Measurements from ENCODE around the gene CXXC1. TPM values are rescaled to one million over a fixed set of nuclear protein-coding genes. Genes with fewer than 3 reads are reported as not detected.

Gene CXXC1
- total and polyA plus RNA-seq, 2 of the 13 experiments (the other 11 are each of a cell fraction or from before 2014, with no cell fraction given): 32.9 to 39.0 TPM

GRCh38 chr18:50299626-50300388 lies 12.3 kb upstream of the CXXC1 start (continued):
- TF ChIP-seq TFE3 (CRISPR knock-in tag; IDR thresholded peaks at IDR 0.05): no peak
- TF ChIP-seq MEF2D (CRISPR knock-in tag; IDR thresholded peaks at IDR 0.05): no peak
- TF ChIP-seq ZNF569 (CRISPR knock-in tag; IDR thresholded peaks at IDR 0.05; ENCODE audit: borderline replicate concordance): no peak
- TF ChIP-seq HDAC2 (CRISPR knock-in tag; IDR thresholded peaks at IDR 0.05): no peak
- no peak for TF ChIP-seq HNF1B (CRISPR knock-in tag; IDR thresholded peaks at IDR 0.05)
- TF ChIP-seq IKZF1 (IDR thresholded peaks at IDR 0.05): no peak
- no peak for TF ChIP-seq ZNF292 (CRISPR knock-in tag; IDR thresholded peaks at IDR 0.05; ENCODE audit: borderline replicate concordance, low read depth)
- no peak for TF ChIP-seq ZNF720 (CRISPR knock-in tag; IDR thresholded peaks at IDR 0.05)

DNA sequence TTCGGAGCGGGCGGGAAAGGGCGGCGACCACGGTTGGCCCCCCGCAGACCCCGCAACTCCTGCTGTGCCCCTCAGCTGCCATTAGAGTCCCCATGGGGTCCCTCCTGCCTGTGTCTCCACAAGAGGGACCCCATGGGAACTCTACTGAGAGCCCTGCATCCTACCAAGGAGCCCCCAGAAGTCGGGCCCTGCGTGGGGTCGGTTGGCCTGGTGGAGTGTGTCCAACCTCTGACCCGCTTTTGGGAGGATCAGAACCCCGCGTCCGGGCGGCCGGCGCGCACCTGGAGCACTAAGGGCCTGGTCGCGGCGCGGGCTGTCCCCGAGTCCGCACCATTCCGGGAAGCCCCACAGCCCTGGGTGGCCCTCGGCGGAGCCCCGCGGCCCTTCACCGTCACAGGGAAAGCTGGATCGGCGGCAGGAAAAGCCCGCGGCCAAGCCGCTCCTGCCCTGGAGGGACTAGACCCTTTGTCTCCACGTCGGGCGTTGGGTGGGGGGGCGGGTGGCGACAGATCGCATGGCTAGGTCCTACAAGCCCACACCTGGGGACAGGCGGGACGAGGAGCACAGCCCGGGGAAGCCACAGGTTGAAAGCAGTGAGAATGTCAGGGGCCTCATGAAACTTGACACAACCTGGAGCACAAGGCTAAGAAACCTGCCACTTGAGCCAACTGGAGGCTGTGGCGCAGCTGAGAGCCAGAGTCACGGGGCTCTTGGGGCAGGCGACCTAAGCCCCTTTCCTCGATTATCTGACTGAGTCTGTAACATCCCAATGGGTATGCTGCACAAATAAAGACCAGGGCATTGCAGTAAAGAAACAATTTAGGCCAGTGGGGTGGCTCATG lies 11.2 kb upstream of the CXXC1 start:
- no peak overlapping the region for H3K4me3 ChIP-seq (replicated peaks in 1 of 3; ENCODE audit: insufficient read depth in 1 of 3, low read depth in 2 of 3, low read length in 3 of 3)
- no peaks in the 10 kb centered on the region for H4K20me1 ChIP-seq (ENCODE audit: insufficient read depth, low read length)
- H3K27me3 ChIP-seq (ENCODE audit: control insufficient read depth in 1 of 2, insufficient read depth in 2 of 2, low read length in 2 of 2): peaks cover 2 to 11% of the 10 kb centered on the region in 2 experiments; a peak in 3 of 5 replicates
- POLR2A ChIA-PET: no interaction called here
- H3K27ac ChIP-seq (ENCODE audit: extremely low read length, insufficient read depth, low read length): no peak overlapping the region
- no peak for ATAC-seq
- H3K9me3 ChIP-seq (ENCODE audit: low read length): no peaks in the 10 kb centered on the region
- no peak for FAIRE-seq
- no peaks in the 10 kb centered on the region for H3K4me1 ChIP-seq (ENCODE audit: insufficient read depth, low read length)
- no TSS peak for BruUV-seq (replicated peaks)
- H3K79me2 ChIP-seq (ENCODE audit: insufficient read depth, low read length): no peaks in the 10 kb centered on the region
- no peak for DNase-seq (ENCODE audit: low spot score)
- H3K4me2 ChIP-seq (ENCODE audit: low read depth, low read length): no peak overlapping the region
- CTCF ChIA-PET (ENCODE audit: low intra/inter-chr PET ratio, low total read pairs): no interaction called here
- no peaks in the 10 kb centered on the region for H3K36me3 ChIP-seq (replicated peaks in 1 of 2; ENCODE audit: control insufficient read depth in 1 of 2, insufficient read depth in 2 of 2, low read length in 2 of 2)
- in situ Hi-C loops (cut with HindIII; ENCODE audit: extremely low pct_ligation_motif_present, low pct_unique_long_range_greater_than_20kb) (no loop called here), intact Hi-C loops (cut with micrococcal nuclease; ENCODE audit: unreplicated experiment) (no loop called here)
- WGBS (ENCODE audit: low lambda C conversion rate): 65% methylated on average over 12 of the region's 49 CpGs
- no peak overlapping the region for H3K9ac ChIP-seq (ENCODE audit: insufficient read depth, low read depth, low read length)
- H2AFZ ChIP-seq (ENCODE audit: low read length): no peak overlapping the region
- TF ChIP-seq, protein P1, sequence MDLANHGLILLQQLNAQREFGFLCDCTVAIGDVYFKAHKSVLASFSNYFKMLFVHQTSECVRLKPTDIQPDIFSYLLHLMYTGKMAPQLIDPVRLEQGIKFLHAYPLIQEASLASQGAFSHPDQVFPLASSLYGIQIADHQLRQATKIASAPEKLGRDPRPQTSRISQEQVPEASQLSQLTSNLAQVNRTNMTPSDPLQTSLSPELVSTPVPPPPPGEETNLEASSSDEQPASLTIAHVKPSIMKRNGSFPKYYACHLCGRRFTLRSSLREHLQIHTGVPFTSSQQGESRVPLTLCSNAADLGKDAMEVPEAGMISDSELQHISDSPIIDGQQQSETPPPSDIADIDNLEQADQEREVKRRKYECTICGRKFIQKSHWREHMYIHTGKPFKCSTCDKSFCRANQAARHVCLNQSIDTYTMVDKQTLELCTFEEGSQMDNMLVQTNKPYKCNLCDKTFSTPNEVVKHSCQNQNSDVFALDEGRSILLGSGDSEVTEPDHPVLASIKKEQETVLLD (CRISPR knock-in tag; IDR thresholded peaks at IDR 0.05; ENCODE audit: low read depth): no peak
- TF ChIP-seq ZNF558 (CRISPR knock-in tag; IDR thresholded peaks at IDR 0.05; ENCODE audit: borderline replicate concordance): no peak
- no peak for TF ChIP-seq ZNF816 (CRISPR knock-in tag; IDR thresholded peaks at IDR 0.05; ENCODE audit: borderline replicate concordance)
- TF ChIP-seq ZMYM4 (CRISPR knock-in tag; IDR thresholded peaks at IDR 0.05): no peak
- no peak for TF ChIP-seq ATF1 (CRISPR knock-in tag; IDR thresholded peaks at IDR 0.05)
- no peak for TF ChIP-seq ZNF564 (CRISPR knock-in tag; IDR thresholded peaks at IDR 0.05)
- no peak for TF ChIP-seq ELK4 (CRISPR knock-in tag; IDR thresholded peaks at IDR 0.05; ENCODE audit: borderline replicate concordance)
- no peak for TF ChIP-seq ZNF335 (CRISPR knock-in tag; IDR thresholded peaks at IDR 0.05)
- TF ChIP-seq ZNF788 (CRISPR knock-in tag; IDR thresholded peaks at IDR 0.05; ENCODE audit: borderline replicate concordance): no peak
